Activated naive CD4-positive, alpha-beta T cell treated with anti-CD3 and anti-CD28 coated beads for 36 hours (primary cell): ENCODE results near the gene GDF7. TPM values are rescaled to one million over a fixed set of nuclear protein-coding genes. Genes with fewer than 3 reads are reported as not detected.

Source experiments
- CTCF ChIA-PET: fragments of 350-600 bp; sonication (Branson Sonifier 250); formaldehyde crosslinking; loops from one replicate; lab custom pipeline; 2021; ENCODE audit warnings: antibody characterized with exemption; lab: Charles Lee
- DNase-seq: peaks from one replicate; pipeline ENCODE4 v3.0.0-alpha.2; 2020
- H3K27ac Mint-ChIP-seq: one replicate; pipeline ENCODE4 v1.8.0; 2021; ENCODE audit warnings: mild to moderate bottlenecking, mixed read lengths
- H3K27me3 Mint-ChIP-seq: one replicate; pipeline ENCODE4 v1.8.0; 2021; ENCODE audit warnings: low read depth, mixed read lengths
- H3K36me3 Mint-ChIP-seq: one replicate; pipeline ENCODE4 v1.8.0; 2021; ENCODE audit warnings: low read depth, mixed read lengths
- H3K4me1 Mint-ChIP-seq: one replicate; pipeline ENCODE4 v1.8.0; 2021; ENCODE audit warnings: low read depth, mixed read lengths
- H3K4me3 Mint-ChIP-seq: one replicate; pipeline ENCODE4 v1.8.0; 2021; ENCODE audit warnings: mild to moderate bottlenecking, moderate library complexity, mixed read lengths
- H3K9me3 Mint-ChIP-seq: one replicate; pipeline ENCODE4 v1.8.0; 2021; ENCODE audit warnings: mixed read lengths
- intact Hi-C: fragments of 100-400 bp; cut with micrococcal nuclease; formaldehyde crosslinking; loops from one replicate; pipeline ENCODE4 v1.15.1; 2023
- total RNA-seq, 2 experiments: library from RNA; stranded (reverse); gene quantifications; one replicate each; pipeline ENCODE4 v1.2.3, GENCODE V29; 2021

The GDF7 gene
- not detected for total RNA-seq

DNA sequence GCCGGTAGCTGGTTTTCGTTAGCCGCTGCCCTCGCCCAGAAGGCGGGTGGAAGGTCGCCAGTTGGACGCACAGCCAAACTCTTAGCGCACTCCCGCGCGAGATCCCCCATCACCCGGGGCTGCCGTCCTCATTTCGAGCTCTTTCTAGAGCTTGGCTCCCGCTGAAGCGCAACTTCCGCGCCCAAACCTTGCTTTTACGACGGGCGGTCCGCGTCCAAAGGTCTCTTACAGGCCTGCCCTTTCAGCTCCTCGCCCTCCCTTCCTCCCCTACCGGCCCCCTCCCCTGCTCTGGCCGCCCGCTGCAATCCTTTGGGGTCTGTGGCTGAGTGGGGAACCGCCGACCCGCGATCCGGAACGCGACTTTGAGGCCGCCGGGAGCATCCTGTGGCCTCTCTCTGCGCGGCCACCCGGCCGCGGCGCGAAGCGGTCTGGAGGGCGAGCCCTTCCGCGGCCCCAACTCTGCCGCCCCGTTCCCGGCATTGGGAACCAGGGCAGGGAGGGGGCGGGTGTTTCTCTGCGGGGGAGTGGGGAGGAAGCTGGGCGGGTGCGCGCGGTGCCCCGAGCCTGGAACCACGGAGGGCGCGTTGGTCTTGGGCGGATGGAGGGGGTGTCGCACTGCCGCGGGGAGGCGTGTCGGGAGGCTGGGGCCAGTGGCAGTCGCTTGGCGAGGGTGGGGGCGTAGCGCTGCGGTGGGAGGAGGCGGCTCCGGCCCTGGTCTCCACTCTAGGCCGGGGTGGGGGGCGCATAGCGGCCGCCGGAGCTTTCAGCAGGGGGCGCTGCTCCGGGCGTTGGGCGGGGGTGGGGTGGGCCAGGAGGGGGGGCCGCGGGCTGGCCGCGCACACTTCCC is at the start of gene GDF7:
Gene GDF7 (plus strand): TSS at position 841 of the 847 bp plus-strand sequence. CDS start 96 bp downstream, outside the sequence.
- Mint-ChIP-seq H3K4me3 (peak within 1 kb of the TSS; percentile 68), H3K9me3 (no peaks in the 10 kb centered on the region), H3K36me3 (no peaks in the 10 kb centered on the region), H3K4me1 (peaks cover 10% of the 10 kb centered on the region), H3K27me3 (peaks cover 59% of the 10 kb centered on the region), H3K27ac (no peak within 1 kb of the TSS)
- CTCF ChIA-PET, result interaction anchor here (0.6 to 8.9 kb wide), 8 partner anchors 9 to 296 kb away, joined by 3 to 174 read pairs (median 4); partner anchors contain the start of genes HS1BP3 and RHOB
- peak; percentile 27 for DNase-seq
- intact Hi-C loops, result loop anchor here (10.0 kb wide), 1 partner anchor 378 kb away; the partner anchor contains the start of gene APOB

GRCh38 chr2:20617892-20618467 is 49.0 kb upstream of the GDF7 start:
- H3K9me3 Mint-ChIP-seq, result no peaks in the 10 kb centered on the region
- H3K4me3 Mint-ChIP-seq, result no peak overlapping the region
- CTCF ChIA-PET, result no interaction called here
- no peaks in the 10 kb centered on the region for H3K27me3 Mint-ChIP-seq
- intact Hi-C loops, result no loop called here
- no peak for DNase-seq
- no peak overlapping the region for H3K27ac Mint-ChIP-seq
- H3K36me3 Mint-ChIP-seq, result peaks cover 8% of the 10 kb centered on the region
- H3K4me1 Mint-ChIP-seq, result no peaks in the 10 kb centered on the region

DNA sequence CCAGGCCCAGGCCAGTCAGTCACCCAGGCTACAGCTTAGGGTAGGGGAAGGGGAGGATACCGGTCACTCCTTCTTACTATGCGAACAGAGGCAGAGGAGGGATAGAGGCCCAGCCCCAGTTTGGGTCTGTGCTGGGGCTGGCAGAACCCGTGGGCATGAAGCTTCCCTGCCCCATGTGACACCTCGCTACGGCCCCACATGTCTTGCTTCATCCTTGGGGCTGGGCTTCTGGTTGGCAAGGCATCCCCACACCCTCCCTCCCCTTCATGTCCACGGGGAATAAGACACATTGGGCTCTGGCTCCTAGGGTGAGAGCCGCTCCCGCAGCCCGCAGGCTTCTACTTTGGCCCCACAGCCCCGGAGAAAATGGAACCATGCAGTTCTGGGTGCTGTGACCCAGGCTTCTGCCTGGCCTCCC is 48.5 kb upstream of the GDF7 start:
- Mint-ChIP-seq H3K9me3 (no peaks in the 10 kb centered on the region), H3K4me1 (no peaks in the 10 kb centered on the region), H3K27ac (no peak overlapping the region), H3K27me3 (no peaks in the 10 kb centered on the region), H3K4me3 (no peak overlapping the region), H3K36me3 (peaks cover 8% of the 10 kb centered on the region)
- DNase-seq, result no peak
- CTCF ChIA-PET, result no interaction called here
- intact Hi-C loops, result no loop called here

- Mint-ChIP-seq H3K27me3 (no peaks in the 10 kb centered on the region), H3K4me1 (no peaks in the 10 kb centered on the region), H3K36me3 (peaks cover 8% of the 10 kb centered on the region), H3K27ac (no peak overlapping the region), H3K4me3 (no peak overlapping the region), H3K9me3 (no peaks in the 10 kb centered on the region)
- intact Hi-C loops, result no loop called here
- CTCF ChIA-PET, result no interaction called here
- no peak for DNase-seq
Measured at GRCh38 chr2:20618886-20619521, 47.9 kb upstream of the GDF7 start.

GRCh38 chr2:20619624-20620024 is 47.3 kb upstream of the GDF7 start:
- DNase-seq, result no peak
- Mint-ChIP-seq H3K27ac (no peak overlapping the region), H3K9me3 (no peaks in the 10 kb centered on the region), H3K4me3 (no peak overlapping the region), H3K36me3 (peaks cover 8% of the 10 kb centered on the region), H3K4me1 (no peaks in the 10 kb centered on the region), H3K27me3 (no peaks in the 10 kb centered on the region)
- CTCF ChIA-PET, result interaction anchor here (0.8 kb wide), 1 partner anchor 15 kb away, joined by 4 read pairs; no protein-coding TSS in a partner anchor
- intact Hi-C loops, result no loop called here

DNA sequence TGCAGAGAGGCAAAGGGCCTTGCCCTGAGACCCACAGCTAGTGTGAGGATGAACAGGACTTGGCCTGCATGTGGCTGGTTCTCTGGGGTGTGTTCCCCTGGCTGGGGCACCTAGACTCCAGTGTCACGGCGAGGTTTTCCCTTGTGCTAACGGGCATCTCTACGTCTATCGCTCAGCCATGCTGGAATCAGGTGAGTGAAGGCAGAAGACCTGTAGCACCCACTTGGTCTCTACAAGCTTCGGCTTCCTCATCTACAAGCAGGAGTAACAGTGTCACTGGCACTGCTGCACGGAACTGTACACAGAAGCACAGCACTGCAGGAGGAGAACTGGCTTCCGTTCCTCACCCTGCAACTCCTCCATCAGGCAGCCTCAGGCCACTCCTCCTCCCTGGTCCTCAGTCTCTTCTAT is 46.7 kb upstream of the GDF7 start:
- H3K4me3 Mint-ChIP-seq, result no peak overlapping the region
- H3K9me3 Mint-ChIP-seq, result no peaks in the 10 kb centered on the region
- no peak overlapping the region for H3K27ac Mint-ChIP-seq
- H3K27me3 Mint-ChIP-seq, result no peaks in the 10 kb centered on the region
- CTCF ChIA-PET, result interaction anchor here (0.8 kb wide), 1 partner anchor 14 kb away, joined by 4 read pairs; no protein-coding TSS in a partner anchor
- intact Hi-C loops, result no loop called here
- DNase-seq, result no peak
- H3K36me3 Mint-ChIP-seq, result peaks cover 8% of the 10 kb centered on the region
- no peaks in the 10 kb centered on the region for H3K4me1 Mint-ChIP-seq

DNA sequence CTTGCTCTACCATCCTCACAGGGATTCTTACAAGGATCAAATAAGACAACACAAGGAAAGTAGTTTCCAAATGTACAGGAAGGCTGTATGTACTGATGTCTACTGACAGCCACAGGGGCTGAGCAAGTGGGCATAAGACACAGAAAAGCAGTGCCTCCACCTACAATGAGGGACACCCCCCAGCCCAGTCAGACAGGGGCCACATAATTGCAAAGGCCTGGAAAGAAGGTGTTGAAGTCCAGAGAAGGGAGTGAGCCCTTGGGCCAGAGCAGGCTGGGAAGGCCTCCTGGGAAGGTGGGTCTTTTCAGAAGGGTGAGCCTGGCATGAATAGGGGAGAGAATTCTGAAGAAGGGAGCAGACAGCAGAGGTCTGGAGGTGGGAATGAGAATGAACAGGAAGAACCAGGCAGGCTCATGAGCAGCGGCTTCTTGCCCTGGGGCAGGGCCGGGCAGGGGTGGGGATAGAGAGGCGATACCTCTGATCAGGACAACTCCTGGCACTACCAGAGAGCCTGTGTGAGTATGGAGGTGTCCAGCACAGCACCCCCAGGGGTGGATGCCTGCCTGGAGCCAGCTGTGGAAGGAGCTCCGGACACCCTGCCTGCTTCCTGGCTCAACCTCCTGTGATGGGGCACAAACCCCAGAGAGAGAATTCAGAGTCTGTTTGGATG is 46.1 kb upstream of the GDF7 start:
- Mint-ChIP-seq H3K36me3 (peaks cover 8% of the 10 kb centered on the region), H3K27ac (no peak overlapping the region), H3K9me3 (no peaks in the 10 kb centered on the region), H3K4me1 (no peaks in the 10 kb centered on the region), H3K27me3 (no peaks in the 10 kb centered on the region), H3K4me3 (no peak overlapping the region)
- intact Hi-C loops, result no loop called here
- no peak for DNase-seq
- CTCF ChIA-PET, result no interaction called here

GRCh38 chr2:20621366-20622295 is 45.3 kb upstream of the GDF7 start:
- H3K9me3 Mint-ChIP-seq, result no peaks in the 10 kb centered on the region
- H3K27me3 Mint-ChIP-seq, result no peaks in the 10 kb centered on the region
- DNase-seq, result no peak
- CTCF ChIA-PET, result interaction anchor here (0.6 kb wide), 1 partner anchor 178 kb away, joined by 4 read pairs; no protein-coding TSS in a partner anchor
- peaks cover 8% of the 10 kb centered on the region for H3K36me3 Mint-ChIP-seq
- H3K27ac Mint-ChIP-seq, result no peak overlapping the region
- no peak overlapping the region for H3K4me3 Mint-ChIP-seq
- intact Hi-C loops, result no loop called here
- no peaks in the 10 kb centered on the region for H3K4me1 Mint-ChIP-seq

GRCh38 chr2:20622296-20622686 is 44.7 kb upstream of the GDF7 start:
- CTCF ChIA-PET, result no interaction called here
- Mint-ChIP-seq H3K36me3 (peaks cover 8% of the 10 kb centered on the region), H3K4me1 (no peaks in the 10 kb centered on the region), H3K27me3 (no peaks in the 10 kb centered on the region), H3K9me3 (no peaks in the 10 kb centered on the region), H3K4me3 (no peak overlapping the region), H3K27ac (no peak overlapping the region)
- DNase-seq, result no peak
- intact Hi-C loops, result no loop called here

DNA sequence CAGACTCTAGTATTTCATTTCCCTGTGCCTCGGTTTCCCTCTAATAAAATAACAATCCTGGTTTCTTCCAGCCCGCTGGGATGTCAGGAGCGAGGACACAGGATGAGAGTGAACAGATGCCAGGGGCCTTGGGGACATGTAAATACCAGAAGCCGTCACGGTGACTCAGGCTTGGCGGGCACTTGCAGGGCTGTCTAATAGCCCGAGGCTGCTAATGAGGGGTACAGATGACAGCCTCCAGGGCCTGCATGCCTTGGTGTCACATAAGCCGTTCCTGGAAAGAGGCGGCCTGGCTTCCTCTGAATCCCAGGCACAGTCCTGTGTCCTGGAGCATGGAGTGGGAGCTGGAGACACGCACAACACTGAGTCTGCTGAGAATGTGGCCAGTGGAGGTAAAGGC is 44.2 kb upstream of the GDF7 start:
- Mint-ChIP-seq H3K4me1 (no peaks in the 10 kb centered on the region), H3K27me3 (no peaks in the 10 kb centered on the region), H3K9me3 (no peaks in the 10 kb centered on the region), H3K27ac (no peak overlapping the region), H3K4me3 (no peak overlapping the region), H3K36me3 (peaks cover 8% of the 10 kb centered on the region)
- no peak for DNase-seq
- CTCF ChIA-PET, result no interaction called here
- intact Hi-C loops, result no loop called here

DNA sequence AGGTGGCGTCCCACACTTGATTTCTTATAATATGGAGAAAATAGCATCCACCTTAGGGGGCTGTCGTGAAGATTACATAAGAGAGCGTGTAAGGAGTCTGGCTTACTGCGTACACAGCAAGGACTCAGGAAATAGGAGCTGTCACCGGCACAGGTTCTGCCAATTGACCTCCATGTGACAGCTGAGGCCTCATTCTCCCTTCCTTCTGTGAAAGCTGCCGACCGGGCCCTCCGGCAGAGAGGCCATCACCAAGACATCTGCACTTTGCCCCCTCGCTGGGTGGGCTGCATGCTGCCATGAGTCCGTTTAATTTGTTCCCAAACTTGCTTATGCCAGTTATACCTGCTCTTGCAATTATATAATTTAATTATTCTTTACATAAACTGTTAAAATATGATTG is 43.7 kb upstream of the GDF7 start:
- CTCF ChIA-PET, result no interaction called here
- H3K27me3 Mint-ChIP-seq, result no peaks in the 10 kb centered on the region
- peaks cover 8% of the 10 kb centered on the region for H3K36me3 Mint-ChIP-seq
- no peak for DNase-seq
- H3K9me3 Mint-ChIP-seq, result no peaks in the 10 kb centered on the region
- H3K4me1 Mint-ChIP-seq, result no peaks in the 10 kb centered on the region
- no peak overlapping the region for H3K4me3 Mint-ChIP-seq
- intact Hi-C loops, result no loop called here
- H3K27ac Mint-ChIP-seq, result no peak overlapping the region
